Testis (tissue), 2 donors: ENCODE data around the gene CCDC134.

Experiments used
- CTCF ChIP-seq, 3 experiments: fragments of 450-650 bp in 2 of 3; fragments of 200-600 bp in 1 of 3; sonication (generic) in 1 of 3; IDR thresholded peaks; one replicate each; pipeline ENCODE4 v1.5.1; 2016 to 2019; ENCODE audit warnings: antibody characterized with exemption in 3 of 3, mild to moderate bottlenecking in 2 of 3, moderate library complexity in 1 of 3
- POLR2A ChIP-seq: fragments of 450-650 bp; IDR thresholded peaks from one replicate; pipeline ENCODE4 v1.6.1; 2017; ENCODE audit warnings: antibody characterized with exemption, mild to moderate bottlenecking, moderate library complexity

GRCh38 chr22:41799486-41800347, 762 bp upstream of the CCDC134 start:
- TF ChIP-seq CTCF (IDR thresholded peaks at IDR 0.05) (no peak), POLR2A (no peak)
